Tibial artery (tissue), 4 donors: ENCODE data around the gene SSRP1.

Experiments
- DNase-seq, 2 donors: peaks; one replicate each; pipeline ENCODE4 v3.0.0-alpha.2; 2019
- H3K27ac ChIP-seq, 2 donors: fragments of 200-600 bp; sonication (generic) in 1 of 2; 1 replicate in 1 of 2; 2 replicates in 1 of 2; pipeline ENCODE4 v1.5.1; 2018 to 2019; ENCODE audit warnings: mild to moderate bottlenecking in 1 of 2
- H3K27me3 ChIP-seq, 2 donors: fragments of 200-600 bp; sonication (generic) in 1 of 2; one replicate each; pipeline versions ENCODE4 v1.5.1 to v1.6.0; 2016 to 2019
- H3K36me3 ChIP-seq, 3 donors: fragments of 200-600 bp; sonication (generic) in 2 of 3; one replicate each; pipeline ENCODE4 v1.5.1; 2016 to 2019; ENCODE audit warnings: mild to moderate bottlenecking in 2 of 3
- H3K4me1 ChIP-seq, 4 donors: fragments of 200-600 bp; sonication (generic) in 2 of 4; 1 replicate in 3 of 4; 2 replicates in 1 of 4; pipeline ENCODE4 v1.5.1; 2016 to 2019
- H3K4me3 ChIP-seq, 2 donors: fragments of 200-600 bp; sonication (generic) in 1 of 2; 1 replicate in 1 of 2; 2 replicates in 1 of 2; pipeline ENCODE4 v1.5.1; 2018 to 2019; ENCODE audit warnings: mild to moderate bottlenecking in 2 of 2
- H3K9me3 ChIP-seq, 3 donors: fragments of 200-600 bp; sonication (generic) in 1 of 3; one replicate each; pipeline ENCODE4 v1.5.1; 2016 to 2019
- intact Hi-C: fragments of 100-400 bp; cut with DNase I; formaldehyde crosslinking; loops from one replicate; pipeline ENCODE4 v1.15.0; 2023; ENCODE audit warnings: low total_unique reads
- TF ChIP-seq, protein P1 (sequence below), 2 experiments: fragments of 200-600 bp in 1 of 2; fragments of 450-650 bp in 1 of 2; IDR thresholded peaks; one replicate each; pipeline ENCODE4 v1.5.1; 2017 to 2019; ENCODE audit warnings: antibody characterized with exemption in 2 of 2, mild to moderate bottlenecking in 1 of 2, moderate library complexity in 1 of 2

SSRP1 gene

DNA sequence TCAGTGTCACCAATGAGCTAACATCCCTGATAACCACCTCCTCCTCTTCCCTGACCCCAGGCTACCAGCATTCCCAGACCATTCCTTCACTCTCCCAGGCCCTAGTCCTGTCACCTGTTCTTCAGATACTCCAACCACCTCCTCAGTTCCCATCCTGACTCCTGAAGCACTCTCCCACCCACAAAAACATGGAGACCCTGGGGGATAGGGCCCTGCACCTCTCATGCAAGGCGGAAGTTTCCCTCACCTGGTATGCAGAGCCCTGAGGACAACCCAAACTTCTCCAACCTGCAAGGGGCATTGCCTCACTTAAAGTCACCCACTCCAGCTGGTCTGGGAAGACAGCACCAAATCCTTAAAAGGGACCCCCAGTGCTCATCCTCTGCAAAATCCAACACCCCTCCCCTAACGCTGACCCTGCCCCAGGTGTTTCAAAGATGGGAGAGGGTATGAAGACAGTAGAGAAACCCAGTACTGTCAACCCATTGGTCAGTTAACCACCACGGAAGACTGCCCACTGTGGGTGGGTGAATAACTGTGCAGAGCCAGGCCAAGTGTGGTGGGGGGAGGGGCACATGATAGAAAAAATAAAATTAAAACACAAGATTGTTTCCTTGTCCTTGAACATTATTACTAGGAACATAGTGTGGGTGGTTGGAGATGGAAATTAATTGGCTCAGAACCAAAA, 12.4 kb downstream of the SSRP1 start:
- Histone ChIP-seq H3K4me1 (peaks cover 4 to 64% (median 56%) of the 10 kb centered on the region in 4 donors), H3K27me3 (no peaks in the 10 kb centered on the region), H3K36me3 (peaks cover 39 to 47% (median 45%) of the 10 kb centered on the region in 3 donors), H3K9me3 (no peaks in the 10 kb centered on the region), H3K27ac (peak overlapping the region; percentile 94 to 98), H3K4me3 (peak overlapping the region; percentile 81 to 92)
- DNase-seq, result no peak
- TF ChIP-seq, protein P1, sequence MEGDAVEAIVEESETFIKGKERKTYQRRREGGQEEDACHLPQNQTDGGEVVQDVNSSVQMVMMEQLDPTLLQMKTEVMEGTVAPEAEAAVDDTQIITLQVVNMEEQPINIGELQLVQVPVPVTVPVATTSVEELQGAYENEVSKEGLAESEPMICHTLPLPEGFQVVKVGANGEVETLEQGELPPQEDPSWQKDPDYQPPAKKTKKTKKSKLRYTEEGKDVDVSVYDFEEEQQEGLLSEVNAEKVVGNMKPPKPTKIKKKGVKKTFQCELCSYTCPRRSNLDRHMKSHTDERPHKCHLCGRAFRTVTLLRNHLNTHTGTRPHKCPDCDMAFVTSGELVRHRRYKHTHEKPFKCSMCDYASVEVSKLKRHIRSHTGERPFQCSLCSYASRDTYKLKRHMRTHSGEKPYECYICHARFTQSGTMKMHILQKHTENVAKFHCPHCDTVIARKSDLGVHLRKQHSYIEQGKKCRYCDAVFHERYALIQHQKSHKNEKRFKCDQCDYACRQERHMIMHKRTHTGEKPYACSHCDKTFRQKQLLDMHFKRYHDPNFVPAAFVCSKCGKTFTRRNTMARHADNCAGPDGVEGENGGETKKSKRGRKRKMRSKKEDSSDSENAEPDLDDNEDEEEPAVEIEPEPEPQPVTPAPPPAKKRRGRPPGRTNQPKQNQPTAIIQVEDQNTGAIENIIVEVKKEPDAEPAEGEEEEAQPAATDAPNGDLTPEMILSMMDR (IDR thresholded peaks at IDR 0.05), result no peak
- intact Hi-C loops, result no loop called here

DNA sequence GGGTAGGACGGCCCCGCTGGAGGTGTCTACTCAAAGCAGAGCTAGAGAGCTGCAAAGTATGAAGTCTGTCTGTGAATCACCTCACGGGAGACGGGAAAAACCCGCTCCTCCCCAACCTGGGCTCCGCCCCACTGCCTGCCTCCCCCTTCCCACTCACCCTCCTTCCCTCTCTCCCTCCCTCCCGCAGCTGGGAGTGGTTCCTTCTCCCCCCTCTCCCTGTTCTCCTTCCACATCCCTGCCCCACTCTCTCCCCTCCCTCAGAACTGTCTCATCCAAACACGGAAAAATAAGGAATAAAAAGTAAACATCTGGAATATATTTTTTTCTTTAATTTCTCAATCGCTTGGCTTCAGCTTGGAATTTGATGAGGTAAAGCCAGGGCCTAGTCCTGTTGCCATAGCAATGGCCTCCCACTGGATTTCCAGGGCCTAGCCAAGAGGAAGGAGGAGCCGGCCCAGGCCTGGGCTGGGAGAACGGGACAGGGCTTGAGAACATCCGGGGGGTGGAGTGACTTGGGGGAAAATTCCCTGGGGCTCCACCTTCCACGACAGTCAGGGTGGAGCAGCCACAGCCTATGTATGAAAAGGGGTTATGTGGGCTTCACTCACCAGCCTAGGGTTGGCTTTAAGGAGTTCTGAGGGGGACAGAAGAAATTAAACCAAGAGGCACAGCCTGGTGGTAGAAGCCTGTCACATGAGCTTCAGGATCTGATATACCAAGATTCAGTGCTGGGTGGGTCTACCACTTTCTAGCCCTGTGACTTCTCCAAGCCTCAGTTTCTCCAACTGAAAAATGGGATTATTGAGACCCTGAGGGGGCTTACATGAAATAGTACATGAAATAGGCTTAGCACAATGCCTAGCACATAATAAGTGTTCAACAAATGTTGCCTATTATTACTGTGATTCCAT, 13.2 kb downstream of the SSRP1 start:
- Histone ChIP-seq H3K27ac (peak overlapping the region; percentile 94 to 98), H3K4me1 (peaks cover 4 to 72% (median 64%) of the 10 kb centered on the region in 4 donors), H3K4me3 (peak overlapping the region; percentile 81 to 92), H3K9me3 (no peaks in the 10 kb centered on the region), H3K27me3 (no peaks in the 10 kb centered on the region), H3K36me3 (peaks cover 42 to 47% (median 42%) of the 10 kb centered on the region in 3 donors)
- TF ChIP-seq, protein P1 (IDR thresholded peaks at IDR 0.05), result no peak
- DNase-seq, result peak; percentile 97 to 98
- intact Hi-C loops, result loop anchor here (1.0 kb wide), 1 partner anchor 11 kb away; no protein-coding TSS in a partner anchor

DNA sequence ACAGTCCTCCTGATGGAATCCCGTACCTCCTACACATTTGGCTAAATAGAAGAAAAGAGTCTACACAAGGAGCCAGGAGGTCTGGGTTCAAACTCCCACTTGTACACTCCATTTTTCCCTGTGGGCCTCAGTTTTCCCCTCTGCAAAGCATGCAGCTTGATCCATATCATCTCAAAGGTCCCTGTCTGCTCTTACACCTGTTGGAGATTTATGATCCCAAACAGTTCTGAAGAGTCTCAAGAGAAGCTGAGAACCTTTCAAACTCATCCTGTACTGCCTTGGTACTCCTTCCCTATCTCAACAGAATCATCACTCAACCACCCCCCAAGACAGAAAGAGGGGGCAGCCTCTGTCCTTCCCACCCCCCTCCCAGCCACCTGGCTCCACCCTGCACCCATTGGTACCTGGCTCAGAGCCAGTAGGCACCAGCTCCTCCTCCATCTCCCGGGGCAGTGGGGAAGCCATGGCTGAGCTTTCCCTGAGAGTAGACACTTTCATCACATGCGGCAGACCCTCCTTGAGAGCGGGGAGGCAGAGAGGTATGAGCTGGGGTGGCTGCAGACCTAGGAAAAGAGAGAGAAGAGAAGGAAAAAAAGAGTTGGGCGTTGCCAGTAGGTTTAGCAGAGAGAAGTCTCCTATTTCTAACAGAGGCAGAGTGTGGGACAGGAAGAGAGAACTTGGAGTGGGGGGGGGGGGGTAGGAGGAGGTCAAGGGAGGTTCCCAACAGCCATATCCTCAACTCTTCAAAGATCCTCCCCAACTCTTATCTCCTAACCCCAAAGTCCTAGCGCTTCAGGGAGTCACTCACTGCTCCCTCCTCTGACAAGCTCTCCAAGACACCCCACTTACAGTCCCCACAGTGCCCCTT, 14.1 kb downstream of the SSRP1 start:
- no peak for DNase-seq
- Histone ChIP-seq H3K4me1 (peaks cover 4 to 78% (median 70%) of the 10 kb centered on the region in 4 donors), H3K27ac (peak overlapping the region; percentile 94 to 98), H3K4me3 (peak overlapping the region; percentile 81 to 92), H3K36me3 (peaks cover 42 to 47% (median 43%) of the 10 kb centered on the region in 3 donors), H3K27me3 (no peaks in the 10 kb centered on the region), H3K9me3 (no peaks in the 10 kb centered on the region)
- TF ChIP-seq, protein P1 (IDR thresholded peaks at IDR 0.05), result no peak
- intact Hi-C loops, result loop anchor here (1.0 kb wide), 1 partner anchor 10 kb away; no protein-coding TSS in a partner anchor

DNA sequence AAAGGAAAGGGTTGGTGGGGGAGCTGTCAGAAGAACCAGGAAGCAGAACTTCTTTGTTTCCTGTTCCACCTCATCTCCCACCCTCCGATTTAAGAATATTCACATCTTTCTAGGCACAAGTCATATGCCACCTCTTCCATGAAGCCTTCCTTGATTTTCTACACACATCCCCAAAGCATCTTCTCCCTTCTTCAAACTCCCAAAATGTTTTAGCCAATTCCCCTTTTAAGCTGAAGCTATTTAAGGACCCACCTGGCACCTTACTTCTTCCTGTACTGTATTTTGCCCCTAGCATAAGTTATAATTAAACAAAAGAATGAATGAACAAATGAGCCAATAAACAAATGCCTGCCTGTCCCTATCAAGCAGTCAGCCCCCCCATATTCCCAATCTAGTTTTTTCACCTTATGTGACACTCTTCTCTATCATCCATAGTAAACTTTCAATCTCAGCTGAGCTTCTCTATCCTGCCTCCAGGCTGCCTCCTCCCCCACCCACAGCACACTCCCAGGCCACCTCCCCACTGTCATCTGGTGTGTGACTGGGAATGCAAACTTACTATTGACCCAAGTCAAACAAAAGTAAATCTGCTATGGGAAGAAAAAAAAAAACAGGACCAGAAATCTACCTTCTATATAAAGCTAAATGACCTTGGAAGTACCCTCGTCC, 14.8 kb downstream of the SSRP1 start:
- Histone ChIP-seq H3K27me3 (no peaks in the 10 kb centered on the region), H3K9me3 (no peaks in the 10 kb centered on the region), H3K27ac (peak overlapping the region; percentile 94 to 98), H3K36me3 (peaks cover 48 to 50% (median 49%) of the 10 kb centered on the region in 3 donors), H3K4me1 (peaks cover 4 to 77% (median 67%) of the 10 kb centered on the region in 4 donors), H3K4me3 (peak overlapping the region in 1 of 2 donors; percentile 92)
- no peak for DNase-seq
- TF ChIP-seq, protein P1 (IDR thresholded peaks at IDR 0.05), result no peak
- intact Hi-C loops, result no loop called here
